NCI-H187 (cell line): ENCODE data around the gene DLEC1.
"Not testable (repeated sequence)": the region's sequence is repeated elsewhere in the genome, so short reads cannot be mapped to it uniquely, and the experiment has no call there.

Source experiments
- DNase-seq, 2 experiments: peaks; one replicate each; lab custom pipeline; 2025; lab: John Stamatoyannopoulos, UW

The DLEC1 gene

GRCh38 chr3:38157595-38157994 lies 118.6 kb downstream of the DLEC1 start:
- no peak for DNase-seq

- DNase-seq, result no peak
Measured at GRCh38 chr3:38158472-38158871, 119.5 kb downstream of the DLEC1 start.

GRCh38 chr3:38160704-38161103 lies 121.7 kb downstream of the DLEC1 start:
- not testable (repeated sequence) for DNase-seq

GRCh38 chr3:38163117-38163840 lies 124.3 kb downstream of the DLEC1 start:
- no peak for DNase-seq

- no peak for DNase-seq
Measured at GRCh38 chr3:38163841-38164642, 125.0 kb downstream of the DLEC1 start.

- no peak for DNase-seq
Measured at GRCh38 chr3:38164643-38164951, 125.6 kb downstream of the DLEC1 start.

- DNase-seq, result peak; percentile 91 to 98
Measured at GRCh38 chr3:38164952-38165721, 126.1 kb downstream of the DLEC1 start, which contains the start of gene OXSR1. TSS of gene OXSR1 (plus strand) at chr3:38165537. CDS start at chr3:38165877, 340 bp downstream.

GRCh38 chr3:38165722-38166387 lies 126.8 kb downstream of the DLEC1 start:
- DNase-seq, result no peak

- DNase-seq, result no peak
Measured at GRCh38 chr3:38167591-38167990, 128.6 kb downstream of the DLEC1 start.

GRCh38 chr3:38168151-38169026 lies 129.4 kb downstream of the DLEC1 start:
- no peak for DNase-seq

GRCh38 chr3:38169027-38169317 lies 130.0 kb downstream of the DLEC1 start:
- no peak for DNase-seq

- DNase-seq, result no peak
Measured at GRCh38 chr3:38170722-38171121, 131.7 kb downstream of the DLEC1 start.

GRCh38 chr3:38171622-38172021 lies 132.6 kb downstream of the DLEC1 start:
- DNase-seq, result no peak
